Caco-2 (cell line): ENCODE measurements around the gene CGNL1. TPM values are rescaled to one million over a fixed set of nuclear protein-coding genes. Genes with fewer than 3 reads are reported as not detected.

ENCODE experiments used
- BruUV-seq: library from RNA; stranded (reverse); fragments of 400-500 nt; replicated peaks from 2 replicates; lab custom pipeline; 2021; lab: Mats Ljungman, UMichigan
- CTCF ChIA-PET: fragments of 300-600 bp; sonication (Branson Sonifier 250); formaldehyde crosslinking; loops from one replicate; lab custom pipeline; 2022; ENCODE audit warnings: antibody characterized with exemption; lab: Charles Lee
- POLR2A ChIA-PET: fragments of 300-600 bp; sonication (Branson Sonifier 250); formaldehyde crosslinking; loops from one replicate; lab custom pipeline; 2022; ENCODE audit warnings: antibody characterized with exemption; lab: Charles Lee
- DNase-seq, 2 experiments: peaks; one replicate each; pipeline versions ENCODE4 v3.0.0 to v3.0.0-alpha.2; 2020 to 2022
- H3K27me3 ChIP-seq: replicated peaks from 2 replicates; pipeline ENCODE4 v1.6.0; 2011; ENCODE audit warnings: low read length; ENCODE audit not compliant: control insufficient read depth, insufficient read depth
- H3K36me3 ChIP-seq: 2 replicates; pipeline ENCODE4 v1.5.1; 2011; ENCODE audit warnings: low read length; ENCODE audit not compliant: control insufficient read depth, insufficient read depth
- H3K4me1 ChIP-seq: fragments of 250-450 bp; sonication (Bioruptor Pico); 2 replicates; pipeline ENCODE4 v1.5.1; 2020; ENCODE audit warnings: mild to moderate bottlenecking
- H3K4me3 ChIP-seq: 2 replicates; pipeline ENCODE4 v1.5.1; 2011; ENCODE audit warnings: low read depth, mild to moderate bottlenecking, control low read depth, low read length
- H3K9me3 ChIP-seq: fragments of 250-450 bp; sonication (Bioruptor Pico); 2 replicates; pipeline ENCODE4 v1.5.1; 2020; ENCODE audit warnings: mild to moderate bottlenecking, moderate library complexity
- H3K27ac Mint-ChIP-seq: one replicate; pipeline ENCODE4 v1.8.0; 2022; ENCODE audit warnings: mixed read lengths; ENCODE audit not compliant: unreplicated experiment
- H3K27me3 Mint-ChIP-seq: one replicate; pipeline ENCODE4 v1.8.0; 2022; ENCODE audit warnings: mixed read lengths; ENCODE audit not compliant: insufficient read depth, unreplicated experiment
- H3K36me3 Mint-ChIP-seq: one replicate; pipeline ENCODE4 v1.8.0; 2022; ENCODE audit warnings: mild to moderate bottlenecking, mixed read lengths; ENCODE audit not compliant: insufficient read depth, unreplicated experiment
- H3K4me1 Mint-ChIP-seq: one replicate; pipeline ENCODE4 v1.8.0; 2022; ENCODE audit warnings: low read depth, mixed read lengths; ENCODE audit not compliant: unreplicated experiment
- H3K4me3 Mint-ChIP-seq: one replicate; pipeline ENCODE4 v1.8.0; 2022; ENCODE audit warnings: mild to moderate bottlenecking, moderate library complexity, mixed read lengths; ENCODE audit not compliant: unreplicated experiment
- H3K9me3 Mint-ChIP-seq: one replicate; pipeline ENCODE4 v1.8.0; 2022; ENCODE audit warnings: mixed read lengths; ENCODE audit not compliant: unreplicated experiment
- intact Hi-C: fragments of 100-400 bp; cut with micrococcal nuclease; formaldehyde crosslinking; loops from one replicate; pipeline ENCODE4 v1.10.0; 2022; ENCODE audit not compliant: unreplicated experiment
- total RNA-seq: library from RNA; stranded (reverse); gene quantifications from 2 replicates; pipeline ENCODE4 v1.2.3, GENCODE V29; 2022
- TF ChIP-seq, protein P1 (sequence below), 2 experiments: fragments of 200-600 bp in 1 of 2; IDR thresholded peaks; 1 replicate in 1 of 2; 2 replicates in 1 of 2; pipeline versions ENCODE4 v1.5.1 to v1.8.0; 2011 to 2022; ENCODE audit warnings: antibody characterized with exemption in 1 of 2, control low read depth in 1 of 2, inconsistent platforms in 1 of 2, low read depth in 1 of 2, low read length in 1 of 2, mild to moderate bottlenecking in 1 of 2, moderate library complexity in 1 of 2; ENCODE audit not compliant: insufficient read depth in 1 of 2, severe bottlenecking in 1 of 2, unreplicated experiment in 1 of 2

The CGNL1 gene
- total RNA-seq, 1 experiment from 2014 or later = 8.3 TPM

DNA sequence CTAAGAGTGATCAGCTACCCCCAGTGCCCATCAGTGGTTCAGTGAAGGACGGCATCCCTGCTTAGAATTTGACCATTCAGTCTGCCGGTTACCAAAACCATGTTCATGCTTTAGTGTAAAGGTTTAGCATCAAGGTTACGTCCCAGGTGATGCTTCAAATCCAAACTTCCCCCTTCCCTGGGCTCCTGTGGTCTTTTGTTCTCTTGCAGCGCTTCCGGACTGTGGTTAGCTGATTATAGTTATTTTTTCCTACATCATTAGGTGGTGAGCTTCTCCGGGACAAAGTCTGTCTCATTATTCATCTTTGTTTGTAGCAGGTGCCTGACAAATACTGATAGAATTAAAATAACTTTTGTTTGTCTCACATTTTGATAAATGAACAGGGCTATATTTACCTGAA, 187.1 kb downstream of the CGNL1 start:
- no peak for DNase-seq
- H3K36me3 Mint-ChIP-seq = no peaks in the 10 kb centered on the region
- BruUV-seq = no TSS peak

DNA sequence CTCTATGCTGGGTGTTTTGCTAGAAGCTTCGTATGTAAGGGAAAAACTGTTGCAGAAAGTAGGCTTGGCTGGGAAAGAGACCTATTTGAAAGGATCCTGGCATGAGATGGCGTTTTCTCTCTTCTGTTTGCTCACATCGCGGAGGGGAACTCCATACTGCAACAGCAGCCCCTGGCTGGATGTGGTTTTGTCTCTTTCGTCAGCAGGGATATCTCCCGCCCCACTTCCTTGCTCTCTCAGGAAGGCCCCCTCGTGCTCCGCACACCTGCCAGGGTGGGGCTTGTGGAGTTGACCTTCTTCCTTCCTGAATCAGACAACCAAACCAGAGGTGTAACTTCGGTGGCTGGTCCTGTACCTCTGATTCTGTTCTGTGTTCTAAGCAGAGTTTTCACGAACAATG, 189.0 kb downstream of the CGNL1 start:
- no TSS peak for BruUV-seq
- peaks cover 6% of the 10 kb centered on the region for H3K4me1 ChIP-seq
- H3K9me3 ChIP-seq = no peaks in the 10 kb centered on the region
- TF ChIP-seq, protein P1, sequence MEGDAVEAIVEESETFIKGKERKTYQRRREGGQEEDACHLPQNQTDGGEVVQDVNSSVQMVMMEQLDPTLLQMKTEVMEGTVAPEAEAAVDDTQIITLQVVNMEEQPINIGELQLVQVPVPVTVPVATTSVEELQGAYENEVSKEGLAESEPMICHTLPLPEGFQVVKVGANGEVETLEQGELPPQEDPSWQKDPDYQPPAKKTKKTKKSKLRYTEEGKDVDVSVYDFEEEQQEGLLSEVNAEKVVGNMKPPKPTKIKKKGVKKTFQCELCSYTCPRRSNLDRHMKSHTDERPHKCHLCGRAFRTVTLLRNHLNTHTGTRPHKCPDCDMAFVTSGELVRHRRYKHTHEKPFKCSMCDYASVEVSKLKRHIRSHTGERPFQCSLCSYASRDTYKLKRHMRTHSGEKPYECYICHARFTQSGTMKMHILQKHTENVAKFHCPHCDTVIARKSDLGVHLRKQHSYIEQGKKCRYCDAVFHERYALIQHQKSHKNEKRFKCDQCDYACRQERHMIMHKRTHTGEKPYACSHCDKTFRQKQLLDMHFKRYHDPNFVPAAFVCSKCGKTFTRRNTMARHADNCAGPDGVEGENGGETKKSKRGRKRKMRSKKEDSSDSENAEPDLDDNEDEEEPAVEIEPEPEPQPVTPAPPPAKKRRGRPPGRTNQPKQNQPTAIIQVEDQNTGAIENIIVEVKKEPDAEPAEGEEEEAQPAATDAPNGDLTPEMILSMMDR (IDR thresholded peaks at IDR 0.05; ENCODE audit: insufficient read depth in 1 of 2, low read depth in 1 of 2, low read length in 1 of 2, severe bottlenecking in 1 of 2, unreplicated experiment in 1 of 2) = no peak
- Mint-ChIP-seq H3K4me1 (peaks cover 2% of the 10 kb centered on the region), H3K9me3 (no peaks in the 10 kb centered on the region), H3K4me3 (no peak overlapping the region), H3K36me3 (no peaks in the 10 kb centered on the region), H3K27me3 (no peaks in the 10 kb centered on the region), H3K27ac (no peak overlapping the region)
- H3K27me3 ChIP-seq = no peaks in the 10 kb centered on the region
- CTCF ChIA-PET = interaction anchor here (0.6 kb wide), 1 partner anchor 1274 kb away, joined by 3 read pairs; no protein-coding TSS in a partner anchor
- H3K4me3 ChIP-seq = no peak overlapping the region
- intact Hi-C loops = loop anchor here (10.0 kb wide), 1 partner anchor 169 kb away; no protein-coding TSS in a partner anchor
- DNase-seq = no peak
- POLR2A ChIA-PET = no interaction called here
- H3K36me3 ChIP-seq = no peaks in the 10 kb centered on the region

More for the DNA sequence above, 187.1 kb downstream of the CGNL1 start:
- Histone ChIP-seq H3K4me3 (no peak overlapping the region), H3K27me3 (no peaks in the 10 kb centered on the region), H3K9me3 (no peaks in the 10 kb centered on the region), H3K4me1 (peaks cover 11% of the 10 kb centered on the region), H3K36me3 (no peaks in the 10 kb centered on the region)
- Mint-ChIP-seq H3K4me1 (peaks cover 7% of the 10 kb centered on the region), H3K9me3 (peaks cover 9% of the 10 kb centered on the region), H3K27ac (no peak overlapping the region), H3K4me3 (no peak overlapping the region), H3K27me3 (no peaks in the 10 kb centered on the region)
- intact Hi-C loops = loop anchor here (5.0 to 10.0 kb wide), 2 partner anchors 94 to 171 kb away; no protein-coding TSS in a partner anchor
- ChIA-PET CTCF (no interaction called here), POLR2A (no interaction called here)
- TF ChIP-seq, protein P1 (IDR thresholded peaks at IDR 0.05; ENCODE audit: insufficient read depth in 1 of 2, low read depth in 1 of 2, low read length in 1 of 2, severe bottlenecking in 1 of 2, unreplicated experiment in 1 of 2) = no peak

DNA sequence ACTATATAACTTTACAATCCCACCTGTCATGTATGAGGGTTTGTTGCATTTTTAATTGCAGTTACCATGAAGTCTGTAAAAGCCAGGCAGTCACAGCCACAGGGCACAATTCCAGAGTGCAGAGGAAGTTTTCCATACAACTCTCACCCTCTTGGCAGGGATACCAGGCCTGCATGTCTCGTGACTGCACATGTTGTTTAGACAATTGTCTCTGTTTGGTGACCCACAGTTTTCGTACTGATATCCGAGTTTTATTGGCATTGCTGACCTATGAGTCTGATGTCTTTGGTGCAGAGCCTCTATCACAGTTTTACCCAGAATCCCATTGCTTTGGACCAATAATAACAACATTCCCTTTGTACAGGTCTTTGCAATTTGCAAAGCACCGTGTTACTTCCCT, 190.5 kb downstream of the CGNL1 start:
- Histone ChIP-seq H3K4me3 (no peak overlapping the region), H3K4me1 (no peaks in the 10 kb centered on the region), H3K36me3 (no peaks in the 10 kb centered on the region), H3K9me3 (no peaks in the 10 kb centered on the region), H3K27me3 (no peaks in the 10 kb centered on the region)
- H3K4me1 Mint-ChIP-seq = no peaks in the 10 kb centered on the region
- CTCF ChIA-PET = no interaction called here
- POLR2A ChIA-PET = no interaction called here
- BruUV-seq = no TSS peak
- H3K36me3 Mint-ChIP-seq = no peaks in the 10 kb centered on the region
- H3K9me3 Mint-ChIP-seq = no peaks in the 10 kb centered on the region
- TF ChIP-seq, protein P1 (IDR thresholded peaks at IDR 0.05; ENCODE audit: insufficient read depth in 1 of 2, low read depth in 1 of 2, low read length in 1 of 2, severe bottlenecking in 1 of 2, unreplicated experiment in 1 of 2) = no peak
- no peak overlapping the region for H3K4me3 Mint-ChIP-seq
- DNase-seq = no peak
- no peak overlapping the region for H3K27ac Mint-ChIP-seq
- H3K27me3 Mint-ChIP-seq = no peaks in the 10 kb centered on the region
- intact Hi-C loops = loop anchor here (10.0 kb wide), 1 partner anchor 168 kb away; no protein-coding TSS in a partner anchor
